ENCODE measurements around the gene LTBP1. TPM values are rescaled to one million over a fixed set of nuclear protein-coding genes. Genes with fewer than 3 reads are reported as not detected.

The LTBP1 gene
- total and polyA plus RNA-seq, 4 donors: 107 to 573 (median 545) TPM

GRCh38 chr2:33277002-33277426, 330.3 kb downstream of the LTBP1 start:
- Histone ChIP-seq H3K4me3 (ENCODE audit: low read length in 2 of 2) (no peak overlapping the region), H3K9me3 (ENCODE audit: control insufficient read depth, low read length) (no peaks in the 10 kb centered on the region), H3K27me3 (ENCODE audit: control insufficient read depth in 1 of 2, insufficient read depth in 2 of 2, low read length in 1 of 2) (no peaks in the 10 kb centered on the region), H3K27ac (ENCODE audit: low read depth in 1 of 2, low read length in 2 of 2) (peak overlapping the region; percentile 85 to 96), H3K36me3 (ENCODE audit: control insufficient read depth in 1 of 2, insufficient read depth in 2 of 2, low read length in 1 of 2) (peaks cover 9 to 11% of the 10 kb centered on the region in 2 donors), H3K4me1 (ENCODE audit: control insufficient read depth in 1 of 2, insufficient read depth in 2 of 2, low read length in 2 of 2) (peaks cover 2 to 3% of the 10 kb centered on the region in 2 donors)
- intact Hi-C loops (cut with DNase I): loop anchor here (5.0 to 10.0 kb wide), 4 partner anchors 145 to 308 kb away; no protein-coding TSS in a partner anchor
- ATAC-seq (ENCODE audit: low FRiP score): no peak
- 66 to 67% methylated on average over 5 of the region's 5 CpGs for WGBS, 2 donors
- DNase-seq: no peak

GRCh38 chr2:33278245-33278943, 331.6 kb downstream of the LTBP1 start:
- ATAC-seq (ENCODE audit: low FRiP score) (peak; percentile 73), DNase-seq (no peak)
- no peaks in the 10 kb centered on the region for H3K9me3 ChIP-seq (ENCODE audit: control insufficient read depth, low read length)
- peak overlapping the region in 1 of 2 donors; percentile 93 for H3K27ac ChIP-seq (ENCODE audit: low read depth in 1 of 2, low read length in 2 of 2)
- H3K4me3 ChIP-seq (ENCODE audit: low read length in 2 of 2): no peak overlapping the region
- 4 to 10% methylated on average over 9 of the region's 9 CpGs for WGBS, 2 donors
- peaks cover 2 to 3% of the 10 kb centered on the region in 2 donors for H3K4me1 ChIP-seq (ENCODE audit: control insufficient read depth in 1 of 2, insufficient read depth in 2 of 2, low read length in 2 of 2)
- intact Hi-C loops (cut with DNase I): loop anchor here (5.0 to 10.0 kb wide), 4 partner anchors 146 to 306 kb away; no protein-coding TSS in a partner anchor
- no peaks in the 10 kb centered on the region for H3K27me3 ChIP-seq (ENCODE audit: control insufficient read depth in 1 of 2, insufficient read depth in 2 of 2, low read length in 1 of 2)
- peaks cover 9 to 11% of the 10 kb centered on the region in 2 donors for H3K36me3 ChIP-seq (ENCODE audit: control insufficient read depth in 1 of 2, insufficient read depth in 2 of 2, low read length in 1 of 2)

DNA sequence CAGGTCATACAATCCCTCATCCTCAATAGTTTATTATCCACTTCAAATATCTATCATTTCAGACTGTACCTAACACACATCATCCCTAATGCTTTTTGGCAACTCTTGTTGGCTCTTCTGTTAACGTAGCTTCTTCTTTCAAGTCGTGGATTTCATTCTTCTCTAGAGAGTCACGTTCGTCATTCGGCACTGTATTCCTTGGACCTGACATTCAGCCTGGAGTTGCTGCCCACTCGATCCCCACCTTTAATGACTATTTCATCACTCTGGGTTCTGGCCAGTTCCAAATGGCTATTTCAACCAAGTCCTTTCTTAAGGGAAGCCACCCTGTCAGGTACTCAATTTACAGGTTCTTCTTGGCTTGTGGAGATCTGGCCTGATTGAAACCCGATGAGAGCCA, 337.5 kb downstream of the LTBP1 start:
- peak overlapping the region; percentile 28 to 33 for H3K27ac ChIP-seq (ENCODE audit: low read depth in 1 of 2, low read length in 2 of 2)
- no peak for ATAC-seq (ENCODE audit: low FRiP score)
- DNase-seq: no peak
- no peaks in the 10 kb centered on the region for H3K27me3 ChIP-seq (ENCODE audit: control insufficient read depth in 1 of 2, insufficient read depth in 2 of 2, low read length in 1 of 2)
- H3K36me3 ChIP-seq (ENCODE audit: control insufficient read depth in 1 of 2, insufficient read depth in 2 of 2, low read length in 1 of 2): peaks cover 5 to 7% of the 10 kb centered on the region in 2 donors
- no peak overlapping the region for H3K4me3 ChIP-seq (ENCODE audit: low read length in 2 of 2)
- 28 to 30% methylated on average over 7 of the region's 7 CpGs for WGBS, 2 donors
- no peaks in the 10 kb centered on the region for H3K9me3 ChIP-seq (ENCODE audit: control insufficient read depth, low read length)
- no peaks in the 10 kb centered on the region for H3K4me1 ChIP-seq (ENCODE audit: control insufficient read depth in 1 of 2, insufficient read depth in 2 of 2, low read length in 2 of 2)
- intact Hi-C loops (cut with DNase I): no loop called here

DNA sequence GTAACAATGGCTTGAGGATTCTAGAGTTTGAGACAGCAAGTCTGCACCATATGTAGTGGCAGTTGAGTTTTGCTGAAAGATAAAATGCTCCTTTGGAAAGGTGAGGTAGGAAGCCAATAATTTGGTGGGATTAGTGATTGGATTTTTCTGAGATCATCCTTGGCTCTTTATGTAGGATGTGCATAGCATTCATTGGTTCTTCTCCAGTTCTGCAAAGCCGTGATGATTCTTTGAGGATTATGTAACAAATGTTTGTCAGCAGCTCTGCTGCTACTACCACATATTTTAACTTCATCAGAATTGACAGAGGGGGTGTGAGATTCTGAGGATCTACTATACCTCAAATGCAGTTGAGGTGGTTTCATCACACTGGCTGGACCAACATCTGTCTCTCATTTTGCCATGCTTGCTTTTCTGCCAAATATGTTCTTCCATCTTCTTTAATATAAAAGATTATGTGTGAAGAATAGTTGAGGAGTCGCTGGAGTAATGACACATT, 340.8 kb downstream of the LTBP1 start:
- H3K9me3 ChIP-seq (ENCODE audit: control insufficient read depth, low read length): no peaks in the 10 kb centered on the region
- DNase-seq: no peak
- no peak overlapping the region for H3K4me3 ChIP-seq (ENCODE audit: low read length in 2 of 2)
- no peak for ATAC-seq (ENCODE audit: low FRiP score)
- intact Hi-C loops (cut with DNase I): no loop called here
- WGBS, 2 donors: 78 to 86% methylated on average over 2 of the region's 2 CpGs
- peak overlapping the region in 1 of 2 donors; percentile 37 for H3K27ac ChIP-seq (ENCODE audit: low read depth in 1 of 2, low read length in 2 of 2)
- H3K27me3 ChIP-seq (ENCODE audit: control insufficient read depth in 1 of 2, insufficient read depth in 2 of 2, low read length in 1 of 2): no peaks in the 10 kb centered on the region
- H3K4me1 ChIP-seq (ENCODE audit: control insufficient read depth in 1 of 2, insufficient read depth in 2 of 2, low read length in 2 of 2): peaks cover 8 to 9% of the 10 kb centered on the region in 2 donors
- no peaks in the 10 kb centered on the region for H3K36me3 ChIP-seq (ENCODE audit: control insufficient read depth in 1 of 2, insufficient read depth in 2 of 2, low read length in 1 of 2)

- no peak for DNase-seq
- no peak for ATAC-seq (ENCODE audit: low FRiP score)
- Histone ChIP-seq H3K9me3 (ENCODE audit: control insufficient read depth, low read length) (no peaks in the 10 kb centered on the region), H3K27ac (ENCODE audit: low read depth in 1 of 2, low read length in 2 of 2) (peak overlapping the region in 1 of 2 donors; percentile 37), H3K36me3 (ENCODE audit: control insufficient read depth in 1 of 2, insufficient read depth in 2 of 2, low read length in 1 of 2) (no peaks in the 10 kb centered on the region), H3K27me3 (ENCODE audit: control insufficient read depth in 1 of 2, insufficient read depth in 2 of 2, low read length in 1 of 2) (no peaks in the 10 kb centered on the region), H3K4me3 (ENCODE audit: low read length in 2 of 2) (no peak overlapping the region), H3K4me1 (ENCODE audit: control insufficient read depth in 1 of 2, insufficient read depth in 2 of 2, low read length in 2 of 2) (peaks cover 8 to 9% of the 10 kb centered on the region in 2 donors)
- 91 to 96% methylated on average over 1 of the region's 1 CpG for WGBS, 2 donors
- intact Hi-C loops (cut with DNase I): no loop called here
These were observed 341.3 kb downstream of the LTBP1 start for GRCh38 chr2:33288011-33288410.

DNA sequence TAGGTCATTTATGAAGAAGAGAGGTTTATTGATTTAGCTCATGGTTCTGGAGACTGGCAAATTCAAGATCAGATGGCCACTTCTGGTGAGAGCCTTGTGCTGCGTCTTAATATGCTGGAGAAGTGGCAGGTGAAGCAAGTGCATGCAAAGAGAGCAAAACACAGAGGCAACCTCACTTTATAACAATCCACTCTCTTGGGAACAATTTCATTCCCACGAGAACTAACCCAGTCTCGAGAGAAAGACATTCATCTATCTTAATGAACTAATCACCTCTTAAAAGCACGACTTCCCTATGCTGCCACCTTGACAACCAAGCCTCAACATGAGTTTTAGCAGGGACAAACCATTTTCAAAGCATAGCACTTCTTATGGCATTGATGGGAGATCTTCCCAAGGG, 343.2 kb downstream of the LTBP1 start:
- WGBS, 2 donors: 27 to 35% methylated on average over 4 of the region's 4 CpGs
- no peaks in the 10 kb centered on the region for H3K9me3 ChIP-seq (ENCODE audit: control insufficient read depth, low read length)
- DNase-seq (no peak), ATAC-seq (ENCODE audit: low FRiP score) (no peak)
- H3K4me3 ChIP-seq (ENCODE audit: low read length in 2 of 2): no peak overlapping the region
- H3K4me1 ChIP-seq (ENCODE audit: control insufficient read depth in 1 of 2, insufficient read depth in 2 of 2, low read length in 2 of 2): peaks cover 8 to 9% of the 10 kb centered on the region in 2 donors
- no peaks in the 10 kb centered on the region for H3K27me3 ChIP-seq (ENCODE audit: control insufficient read depth in 1 of 2, insufficient read depth in 2 of 2, low read length in 1 of 2)
- intact Hi-C loops (cut with DNase I): loop anchor here in 1 of 2 donors (5.0 kb wide), 3 partner anchors 77 to 188 kb away; no protein-coding TSS in a partner anchor
- no peaks in the 10 kb centered on the region for H3K36me3 ChIP-seq (ENCODE audit: control insufficient read depth in 1 of 2, insufficient read depth in 2 of 2, low read length in 1 of 2)
- peak overlapping the region; percentile 68 to 88 for H3K27ac ChIP-seq (ENCODE audit: low read depth in 1 of 2, low read length in 2 of 2)

DNA sequence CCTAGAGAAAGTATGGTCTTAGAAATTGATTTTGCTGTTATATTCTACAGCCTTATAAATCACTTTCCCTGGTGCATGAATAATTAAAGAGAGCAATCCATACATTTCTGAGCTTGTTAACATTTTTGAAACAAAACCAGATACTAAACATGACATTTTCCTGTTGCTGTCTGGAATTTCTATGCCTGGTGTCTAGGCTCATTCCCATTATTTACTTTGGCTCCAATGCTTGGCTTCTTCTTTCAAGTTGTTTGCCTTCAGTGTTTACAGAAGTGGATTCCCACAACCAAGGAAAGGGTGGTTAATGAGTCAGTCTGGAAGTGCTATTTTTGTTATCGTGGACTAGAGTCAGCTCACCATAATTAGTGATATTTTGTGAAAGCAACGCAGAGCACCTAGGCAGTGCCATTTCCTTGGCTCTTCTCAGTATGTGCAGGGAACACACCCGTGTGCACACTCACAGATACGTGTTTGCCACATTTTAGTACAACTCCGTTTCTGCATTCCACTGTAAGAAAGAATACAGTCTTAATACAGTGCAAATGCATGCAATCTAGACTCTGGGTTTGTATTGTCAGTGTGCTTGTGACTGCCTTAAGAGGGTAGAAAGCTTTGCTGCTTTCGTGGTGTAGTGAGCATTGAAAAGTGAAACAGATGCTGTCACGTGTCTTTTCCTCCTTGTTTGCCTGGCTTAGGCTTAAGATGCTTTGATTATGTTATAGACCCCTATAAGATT, 344.7 kb downstream of the LTBP1 start:
- H3K36me3 ChIP-seq (ENCODE audit: control insufficient read depth in 1 of 2, insufficient read depth in 2 of 2, low read length in 1 of 2): peaks cover 2 to 3% of the 10 kb centered on the region in 2 donors
- no peaks in the 10 kb centered on the region for H3K27me3 ChIP-seq (ENCODE audit: control insufficient read depth in 1 of 2, insufficient read depth in 2 of 2, low read length in 1 of 2)
- peak overlapping the region; percentile 97 to 98 for H3K27ac ChIP-seq (ENCODE audit: low read depth in 1 of 2, low read length in 2 of 2)
- no peaks in the 10 kb centered on the region for H3K9me3 ChIP-seq (ENCODE audit: control insufficient read depth, low read length)
- peak overlapping the region in 1 of 2 donors; percentile 41 for H3K4me3 ChIP-seq (ENCODE audit: low read length in 2 of 2)
- H3K4me1 ChIP-seq (ENCODE audit: control insufficient read depth in 1 of 2, insufficient read depth in 2 of 2, low read length in 2 of 2): peaks cover 8 to 11% of the 10 kb centered on the region in 2 donors
- DNase-seq: no peak
- intact Hi-C loops (cut with DNase I): loop anchor here in 1 of 2 donors (5.0 kb wide), 3 partner anchors 76 to 189 kb away; no protein-coding TSS in a partner anchor
- WGBS, 2 donors: 3 to 7% methylated on average over 7 of the region's 7 CpGs
- peak; percentile 80 for ATAC-seq (ENCODE audit: low FRiP score)

DNA sequence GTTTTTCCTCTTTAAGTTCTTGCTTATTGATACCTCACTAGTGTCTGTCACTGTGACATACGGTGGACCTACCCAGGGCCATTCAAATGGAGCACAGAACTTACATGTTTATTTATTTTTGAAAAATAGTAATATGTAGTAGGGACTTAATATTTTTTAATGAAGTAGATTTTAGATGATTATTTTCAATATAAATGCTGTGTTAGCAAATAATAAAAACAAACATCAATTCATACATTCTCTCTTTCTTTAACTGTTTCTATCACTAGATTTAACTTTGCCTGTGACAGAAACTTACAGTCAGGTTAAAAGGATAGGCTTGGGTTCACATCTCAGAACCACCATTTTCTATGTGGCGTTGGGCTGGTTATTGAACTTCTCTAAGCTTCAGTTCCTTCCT, 345.3 kb downstream of the LTBP1 start:
- Histone ChIP-seq H3K36me3 (ENCODE audit: control insufficient read depth in 1 of 2, insufficient read depth in 2 of 2, low read length in 1 of 2) (peaks cover 2 to 3% of the 10 kb centered on the region in 2 donors), H3K4me3 (ENCODE audit: low read length in 2 of 2) (no peak overlapping the region), H3K27me3 (ENCODE audit: control insufficient read depth in 1 of 2, insufficient read depth in 2 of 2, low read length in 1 of 2) (no peaks in the 10 kb centered on the region), H3K9me3 (ENCODE audit: control insufficient read depth, low read length) (no peaks in the 10 kb centered on the region), H3K27ac (ENCODE audit: low read depth in 1 of 2, low read length in 2 of 2) (peak overlapping the region; percentile 47 to 97), H3K4me1 (ENCODE audit: control insufficient read depth in 1 of 2, insufficient read depth in 2 of 2, low read length in 2 of 2) (peaks cover 11 to 14% of the 10 kb centered on the region in 2 donors)
- intact Hi-C loops (cut with DNase I): loop anchor here in 1 of 2 donors (5.0 kb wide), 3 partner anchors 75 to 190 kb away; no protein-coding TSS in a partner anchor
- DNase-seq (no peak), ATAC-seq (ENCODE audit: low FRiP score) (no peak)
- WGBS, 2 donors: 50 to 58% methylated on average over 2 of the region's 2 CpGs

Data from aorta (tissue), 5 donors.